HepG2 (cell line): Measurements from ENCODE around the gene SLC22A31. TPM values are rescaled to one million over a fixed set of nuclear protein-coding genes. Genes with fewer than 3 reads are reported as not detected.

ENCODE experiments used
- AKAP8 ChIP-seq: sonication (generic); formaldehyde crosslinking; IDR thresholded peaks from 2 replicates; pipeline ENCODE4 v1.5.1; 2020; ENCODE audit warnings: mild to moderate bottlenecking, missing genetic modification reagents
- HOXA3 ChIP-seq: sonication (generic); formaldehyde crosslinking; IDR thresholded peaks from 2 replicates; pipeline ENCODE4 v1.5.0; 2020; ENCODE audit warnings: missing genetic modification reagents
- KAT8 ChIP-seq: IDR thresholded peaks from 2 replicates; pipeline ENCODE4 v1.6.1; 2016; ENCODE audit warnings: missing genetic modification reagents, missing compliant biosample characterization
- KDM3A ChIP-seq: IDR thresholded peaks from 2 replicates; pipeline ENCODE4 v1.6.1; 2018; ENCODE audit warnings: low read depth, missing compliant biosample characterization
- NR2F6 ChIP-seq, 2 experiments: IDR thresholded peaks; 2 replicates each; pipeline ENCODE4 v1.6.1; 2016; ENCODE audit warnings: antibody characterized with exemption in 1 of 2, mild to moderate bottlenecking in 1 of 2
- PAF1 ChIP-seq: IDR thresholded peaks from 2 replicates; pipeline ENCODE4 v1.6.1; 2016; ENCODE audit warnings: missing genetic modification reagents, missing compliant biosample characterization
- RNF2 ChIP-seq: fragments of 450-650 bp; conservative IDR thresholded peaks from 2 replicates; pipeline ENCODE4 v1.6.1; 2016; ENCODE audit warnings: low read depth
- SETDB1 ChIP-seq: sonication (generic); formaldehyde crosslinking; IDR thresholded peaks from 2 replicates; pipeline ENCODE4 v1.5.1; 2020; ENCODE audit warnings: missing genetic modification reagents, mild to moderate bottlenecking, borderline replicate concordance
- ZBTB40 ChIP-seq, 2 experiments: fragments of 450-650 bp in 1 of 2; sonication (generic) in 1 of 2; formaldehyde crosslinking in 1 of 2; IDR thresholded peaks; 2 replicates each; pipeline versions ENCODE4 v1.6.1 to v1.8.0; 2016 to 2022; ENCODE audit warnings: antibody characterized with exemption in 1 of 2, mild to moderate bottlenecking in 1 of 2, missing genetic modification reagents in 1 of 2
- ZFP62 ChIP-seq: sonication (generic); formaldehyde crosslinking; IDR thresholded peaks from 2 replicates; pipeline ENCODE4 v1.4.0; 2020; ENCODE audit warnings: missing genetic modification reagents
- ZNF414 ChIP-seq: sonication (generic); formaldehyde crosslinking; IDR thresholded peaks from 2 replicates; pipeline ENCODE4 v1.5.0; 2020; ENCODE audit warnings: missing genetic modification reagents
- ZNF430 ChIP-seq: sonication (generic); formaldehyde crosslinking; IDR thresholded peaks from 2 replicates; pipeline ENCODE4 v1.9.0; 2021; ENCODE audit warnings: mild to moderate bottlenecking, missing genetic modification reagents
- ZNF496 ChIP-seq: sonication (generic); formaldehyde crosslinking; IDR thresholded peaks from 2 replicates; pipeline ENCODE4 v1.8.1; 2023; ENCODE audit warnings: mild to moderate bottlenecking, moderate library complexity, missing genetic modification reagents; ENCODE audit not compliant: insufficient replicate concordance
- ZNF543 ChIP-seq: sonication (generic); formaldehyde crosslinking; IDR thresholded peaks from 2 replicates; pipeline ENCODE4 v1.4.0; 2020; ENCODE audit warnings: mild to moderate bottlenecking, missing genetic modification reagents
- ZNF557 ChIP-seq: sonication (generic); formaldehyde crosslinking; IDR thresholded peaks from 2 replicates; pipeline ENCODE4 v1.4.0; 2020; ENCODE audit warnings: missing genetic modification reagents
- ZNF605 ChIP-seq: sonication (generic); formaldehyde crosslinking; IDR thresholded peaks from 2 replicates; pipeline ENCODE4 v1.8.0; 2022; ENCODE audit warnings: mild to moderate bottlenecking, missing genetic modification reagents
- ZNF7 ChIP-seq: IDR thresholded peaks from 2 replicates; pipeline ENCODE4 v1.6.1; 2016; ENCODE audit warnings: missing biosample characterization, missing genetic modification reagents
- ZNF891 ChIP-seq: sonication (generic); formaldehyde crosslinking; IDR thresholded peaks from 2 replicates; pipeline ENCODE4 v1.5.0; 2020; ENCODE audit warnings: mild to moderate bottlenecking, missing genetic modification reagents
- ZUFSP ChIP-seq: sonication (generic); formaldehyde crosslinking; IDR thresholded peaks from 2 replicates; pipeline ENCODE4 v1.9.0; 2021; ENCODE audit warnings: missing genetic modification reagents, mild to moderate bottlenecking, borderline replicate concordance
- polyA plus RNA-seq, 8 experiments: library from polyadenylated mRNA; depleted of rRNA in 3 of 8; stranded (reverse) in 7 of 8; unstranded in 1 of 8; fragments of >200 nt; fragmentation: Illumina TruSeq in 4 of 8; extraction: Trizol in 4 of 8; gene quantifications; 2 replicates each; pipeline versions ENCODE4 v1.2.1 to v1.2.3, GENCODE V29; 2011 to 2016; ENCODE audit warnings: low read depth in 4 of 8, missing spikeins in 1 of 8, mixed read lengths in 1 of 8; ENCODE audit not compliant: insufficient read depth in 1 of 8
- total RNA-seq, 5 experiments: library from RNA; depleted of rRNA; stranded (reverse); fragments of >200 nt; fragmentation: Illumina TruSeq; extraction: Trizol; gene quantifications; 2 replicates each; pipeline ENCODE4 v1.2.3, GENCODE V29; 2016; ENCODE audit warnings: low read depth in 1 of 5

SLC22A31 gene
- total and polyA plus RNA-seq, 2 of the 13 experiments (the other 11 are each of a cell fraction or from before 2014, with no cell fraction given): 67.3 to 83.3 TPM

- no peak for TF ChIP-seq ZBTB40 (IDR thresholded peaks at IDR 0.05)
- TF ChIP-seq ZBTB40 (CRISPR knock-in tag; IDR thresholded peaks at IDR 0.05): no peak
- TF ChIP-seq ZNF7: no peak
- TF ChIP-seq ZNF430 (CRISPR knock-in tag): peak; percentile 38; the same call in 1 of the 2 replicates
- no peak for TF ChIP-seq SETDB1
- no peak for TF ChIP-seq KAT8 (CRISPR knock-in tag)
- TF ChIP-seq ZNF557 (CRISPR knock-in tag): no peak; the same call in 1 of the 2 replicates
- TF ChIP-seq ZNF496 (CRISPR knock-in tag): no peak
- TF ChIP-seq ZNF605 (CRISPR knock-in tag): 0 out of 2 replicates have a peak, but pooled peaks have one; percentile 43
- TF ChIP-seq RNF2: no peak
- TF ChIP-seq ZNF891 (CRISPR knock-in tag): no peak
- peak; percentile 11; the same call in 1 of the 2 replicates for TF ChIP-seq ZNF543 (CRISPR knock-in tag)
- TF ChIP-seq NR2F6 (IDR thresholded peaks at IDR 0.05): no peak
- TF ChIP-seq NR2F6 (CRISPR knock-in tag; IDR thresholded peaks at IDR 0.05): peak; percentile 61; the same call in 1 of the 2 replicates
- TF ChIP-seq PAF1 (CRISPR knock-in tag): no peak
- no peak for TF ChIP-seq AKAP8 (CRISPR knock-in tag)
- TF ChIP-seq ZFP62 (CRISPR knock-in tag): no peak
- no peak for TF ChIP-seq ZUFSP
- TF ChIP-seq HOXA3 (CRISPR knock-in tag): peak; percentile 47; the same call in 1 of the 2 replicates
- no peak for TF ChIP-seq ZNF414 (CRISPR knock-in tag)
- TF ChIP-seq KDM3A (CRISPR knock-in tag): peak; percentile 46; the same call in 1 of the 2 replicates
These were observed 16.2 kb upstream of the SLC22A31 start (continued) for GRCh38 chr16:89216315-89217137.
